K562 (cell line): Measurements from ENCODE around the gene BPIFB2. TPM values are rescaled to one million over a fixed set of nuclear protein-coding genes. Genes with fewer than 3 reads are reported as not detected.

Experiments
- CBX2 ChIP-seq: fragments of 200-600 bp; sonication (generic); IDR thresholded peaks from one replicate; pipeline ENCODE4 v1.6.1; 2012; ENCODE audit warnings: mild to moderate bottlenecking, low read length, inconsistent platforms; ENCODE audit not compliant: insufficient read depth, poor library complexity, severe bottlenecking
- CHAMP1 ChIP-seq: fragments of 450-650 bp; IDR thresholded peaks from 2 replicates; pipeline ENCODE4 v1.6.1; 2016; ENCODE audit warnings: mild to moderate bottlenecking
- GABPA ChIP-seq: fragments of 200-800 bp; sonication (Bioruptor generic); conservative IDR thresholded peaks from 2 replicates; pipeline ENCODE4 v1.6.1; 2016; ENCODE audit warnings: low read depth, missing genetic modification characterization, missing compliant biosample characterization
- GTF2A2 ChIP-seq: IDR thresholded peaks from 2 replicates; pipeline ENCODE4 v1.6.1; 2016; ENCODE audit warnings: mild to moderate bottlenecking, missing genetic modification characterization, missing compliant biosample characterization
- HINFP ChIP-seq: fragments of 450-650 bp; conservative IDR thresholded peaks from 2 replicates; pipeline ENCODE4 v1.6.1; 2016; ENCODE audit warnings: missing genetic modification characterization, low read depth, mild to moderate bottlenecking, control low read depth, missing compliant biosample characterization
- ILF3 ChIP-seq: fragments of 450-650 bp; IDR thresholded peaks from 2 replicates; pipeline ENCODE4 v1.6.1; 2018; ENCODE audit warnings: antibody characterized with exemption, mild to moderate bottlenecking, moderate library complexity, borderline replicate concordance
- KLF6 ChIP-seq: fragments of 250-450 bp; sonication (Bioruptor Pico); IDR thresholded peaks from 2 replicates; pipeline ENCODE4 v1.4.0; 2020; ENCODE audit warnings: mild to moderate bottlenecking, moderate library complexity, borderline replicate concordance
- MAX ChIP-seq: sonication (generic); formaldehyde crosslinking; IDR thresholded peaks from 2 replicates; pipeline ENCODE4 v1.9.0; 2022; ENCODE audit warnings: mild to moderate bottlenecking, missing genetic modification reagents
- MEF2A ChIP-seq: IDR thresholded peaks from 2 replicates; pipeline ENCODE4 v1.6.1; 2011; ENCODE audit warnings: low read depth, mild to moderate bottlenecking, low read length, moderate library complexity; ENCODE audit not compliant: control insufficient read depth
- MITF ChIP-seq: IDR thresholded peaks from 2 replicates; pipeline ENCODE4 v1.6.1; 2014; ENCODE audit warnings: antibody characterized with exemption
- NFIX ChIP-seq: fragments of 250-450 bp; sonication (Bioruptor Pico); IDR thresholded peaks from 2 replicates; pipeline ENCODE4 v1.4.0; 2020; ENCODE audit warnings: low read depth, mild to moderate bottlenecking, moderate library complexity
- NR0B1 ChIP-seq: fragments of 450-650 bp; IDR thresholded peaks from one replicate; pipeline ENCODE4 v1.6.1; 2018; ENCODE audit warnings: mild to moderate bottlenecking, moderate library complexity; ENCODE audit not compliant: partially characterized antibody
- PRPF4 ChIP-seq: fragments of 200-400 bp; formaldehyde crosslinking; IDR thresholded peaks from one replicate; pipeline ENCODE4 v1.6.1; 2017; ENCODE audit warnings: low read length, low read depth, mild to moderate bottlenecking; ENCODE audit not compliant: insufficient read depth, poor library complexity, severe bottlenecking
- SMC3 ChIP-seq: conservative IDR thresholded peaks from 2 replicates; pipeline ENCODE4 v1.6.1; 2011; ENCODE audit warnings: low read depth, low read length, improper control_type of control experiment; ENCODE audit not compliant: insufficient read depth
- VEZF1 ChIP-seq: fragments of 200-800 bp; sonication (Bioruptor generic); IDR thresholded peaks from 2 replicates; pipeline ENCODE4 v1.6.1; 2017; ENCODE audit warnings: missing genetic modification characterization, missing compliant biosample characterization
- ZEB2 ChIP-seq: fragments of 450-650 bp; IDR thresholded peaks from 2 replicates; pipeline ENCODE4 v1.6.1; 2016
- ZKSCAN8 ChIP-seq: fragments of 200-800 bp; sonication (Bioruptor generic); IDR thresholded peaks from 2 replicates; pipeline ENCODE4 v1.6.1; 2016; ENCODE audit warnings: missing genetic modification characterization, missing compliant biosample characterization
- ZNF77 ChIP-seq: fragments of 250-450 bp; sonication (Bioruptor Pico); IDR thresholded peaks from 2 replicates; pipeline ENCODE4 v1.5.0; 2020
- polyA plus RNA-seq, 8 experiments: library from polyadenylated mRNA; depleted of rRNA in 4 of 8; stranded (reverse) in 5 of 8; unstranded in 3 of 8; fragments of >200 nt; fragmentation: Nextera tagmentation in 2 of 8; fragmentation: Illumina TruSeq in 1 of 8; extraction: Ambion mirVana in 2 of 8; extraction: Trizol in 1 of 8; gene quantifications; 2 replicates each; pipeline versions ENCODE4 v1.2.1 to v1.2.3, GENCODE V29; 2011 to 2014; ENCODE audit warnings: inconsistent platforms in 1 of 8, missing spikeins in 1 of 8
- total RNA-seq, 7 experiments: library from RNA; depleted of rRNA in 6 of 7; stranded (reverse); fragments of >200 nt in 6 of 7; fragmentation: Illumina TruSeq in 2 of 7; extraction: Trizol in 2 of 7; gene quantifications; 2 replicates each; pipeline versions ENCODE4 v1.2.1 to v1.2.3, GENCODE V29; 2011 to 2021; ENCODE audit warnings: low replicate concordance in 1 of 7

Gene BPIFB2
- total and polyA plus RNA-seq, 9 of the 15 experiments (the other 6 are each of a cell fraction or from before 2014, with no cell fraction given): not detected

GRCh38 chr20:33005132-33005566, 2.4 kb upstream of the BPIFB2 start (continued):
- TF ChIP-seq NR0B1 (no peak), MAX (CRISPR knock-in tag) (no peak), ILF3 (no peak), VEZF1 (CRISPR knock-in tag) (no peak), SMC3 (0 out of 2 replicates have a peak, but pooled peaks have one; percentile 20), MEF2A (no peak), KLF6 (CRISPR knock-in tag) (no peak), GTF2A2 (no peak), GABPA (tag) (no peak), CHAMP1 (no peak), NFIX (no peak), HINFP (no peak), PRPF4 (no peak), ZKSCAN8 (CRISPR knock-in tag) (no peak), ZEB2 (no peak), MITF (no peak), ZNF77 (CRISPR knock-in tag) (no peak), CBX2 (no peak)
